WI38 (cell line): ENCODE data around the gene AKT1S1.

Experiments used
- H3K4me3 ChIP-seq: 2 replicates; pipeline ENCODE4 v1.5.1; 2011; ENCODE audit warnings: low read depth, mild to moderate bottlenecking, control low read depth, low read length
- CTCF ChIP-seq: IDR thresholded peaks from 2 replicates; pipeline ENCODE4 v1.5.1; 2012; ENCODE audit warnings: low read depth, mild to moderate bottlenecking, control low read depth, low read length

Gene AKT1S1

GRCh38 chr19:49904136-49904535, 27.0 kb upstream of the AKT1S1 start:
- TF ChIP-seq CTCF: no peak
- no peak overlapping the region for H3K4me3 ChIP-seq

- H3K4me3 ChIP-seq: no peak within 1 kb of the TSS
- no peak for TF ChIP-seq CTCF
Measured at GRCh38 chr19:49896863-49897621, 19.9 kb upstream of the AKT1S1 start, which contains the start of gene IL4I1. Gene IL4I1, minus strand, starts transcription at chr19:49896887. Its CDS starts 727 bp downstream, at chr19:49896160.

- no peak for TF ChIP-seq CTCF
Measured at GRCh38 chr19:49895566-49896297, 18.6 kb upstream of the AKT1S1 start.

GRCh38 chr19:49894879-49895565, 17.9 kb upstream of the AKT1S1 start:
- TF ChIP-seq CTCF: no peak
- H3K4me3 ChIP-seq: no peak overlapping the region

More at GRCh38 chr19:49895566-49896297, 18.6 kb upstream of the AKT1S1 start:
- H3K4me3 ChIP-seq: no peak overlapping the region

GRCh38 chr19:49894011-49894664, 17.0 kb upstream of the AKT1S1 start:
- no peak for TF ChIP-seq CTCF
- no peak overlapping the region for H3K4me3 ChIP-seq

- H3K4me3 ChIP-seq: no peak overlapping the region
- TF ChIP-seq CTCF: no peak
Measured at GRCh38 chr19:49892716-49893115, 15.6 kb upstream of the AKT1S1 start.
